Measurements from ENCODE around the gene ARHGEF25. TPM values are rescaled to one million over a fixed set of nuclear protein-coding genes. Genes with fewer than 3 reads are reported as not detected.
A peak's percentile ranks its signal among the peaks of the same experiment; 100 is the strongest.

The ARHGEF25 gene
- total RNA-seq, 4 donors from 2014 or later = 116 to 140 (median 128) TPM

GRCh38 chr12:57604992-57605810 is 6.0 kb upstream of the ARHGEF25 start:
- TF ChIP-seq POLR2A (IDR thresholded peaks at IDR 0.05) (peak in 1 of 2 donors; percentile 45), POLR2AphosphoS5 (IDR thresholded peaks at IDR 0.05) (no peak)
- Histone ChIP-seq H3K27ac (peak overlapping the region; percentile 96 to 99 (median 99)), H3K4me3 (peak overlapping the region; percentile 91 to 93), H3K27me3 (no peaks in the 10 kb centered on the region), H3K4me1 (peaks cover 0 to 70% (median 21%) of the 10 kb centered on the region in 3 donors), H3K9me3 (no peaks in the 10 kb centered on the region), H3K36me3 (peaks cover 0 to 50% of the 10 kb centered on the region in 2 donors)
- ATAC-seq = peak; percentile 40
- 14% methylated on average over 5 of the region's 25 CpGs; no CpG with 5 or more reads in 1 of the 2 donors for WGBS, 2 donors (ENCODE audit: low coverage in 1 of 2)

GRCh38 chr12:57605811-57606311 is 5.4 kb upstream of the ARHGEF25 start:
- H3K9me3 ChIP-seq = no peaks in the 10 kb centered on the region
- 30 to 49% methylated on average over 3 to 4 of the region's 4 CpGs for WGBS, 2 donors (ENCODE audit: low coverage in 1 of 2)
- no peaks in the 10 kb centered on the region for H3K27me3 ChIP-seq
- peak overlapping the region in 1 of 2 donors; percentile 93 for H3K4me3 ChIP-seq
- H3K27ac ChIP-seq = peak overlapping the region; percentile 96 to 99 (median 99)
- no peak for ATAC-seq
- peaks cover 0 to 77% (median 21%) of the 10 kb centered on the region in 3 donors for H3K4me1 ChIP-seq
- H3K36me3 ChIP-seq = peaks cover 0 to 44% of the 10 kb centered on the region in 2 donors
- TF ChIP-seq EP300 (IDR thresholded peaks at IDR 0.05) (no peak), POLR2A (IDR thresholded peaks at IDR 0.05) (no peak), POLR2AphosphoS5 (IDR thresholded peaks at IDR 0.05) (no peak), CTCF (IDR thresholded peaks at IDR 0.05) (no peak)

GRCh38 chr12:57606399-57606798 is 4.8 kb upstream of the ARHGEF25 start:
- Histone ChIP-seq H3K4me3 (no peak overlapping the region), H3K36me3 (peaks cover 0 to 38% of the 10 kb centered on the region in 2 donors), H3K4me1 (peaks cover 0 to 82% (median 21%) of the 10 kb centered on the region in 3 donors), H3K9me3 (no peaks in the 10 kb centered on the region), H3K27me3 (peaks cover 5% of the 10 kb centered on the region), H3K27ac (peak overlapping the region in 3 of 4 donors; percentile 96 to 99 (median 99))
- TF ChIP-seq CTCF (IDR thresholded peaks at IDR 0.05) = no peak
- no peak for TF ChIP-seq EP300 (IDR thresholded peaks at IDR 0.05)
- TF ChIP-seq POLR2AphosphoS5 (IDR thresholded peaks at IDR 0.05) = no peak
- TF ChIP-seq POLR2A (IDR thresholded peaks at IDR 0.05) = no peak
- 63% methylated on average over 2 of the region's 2 CpGs; no CpG with 5 or more reads in 1 of the 2 donors for WGBS, 2 donors (ENCODE audit: low coverage in 1 of 2)
- ATAC-seq = no peak

- TF ChIP-seq POLR2AphosphoS5 (IDR thresholded peaks at IDR 0.05) (no peak), EP300 (IDR thresholded peaks at IDR 0.05) (no peak), POLR2A (IDR thresholded peaks at IDR 0.05) (no peak), CTCF (IDR thresholded peaks at IDR 0.05) (no peak)
- 70% methylated on average over 2 of the region's 11 CpGs; no CpG with 5 or more reads in 1 of the 2 donors for WGBS, 2 donors (ENCODE audit: low coverage in 1 of 2)
- Histone ChIP-seq H3K27ac (peak overlapping the region in 3 of 4 donors; percentile 96 to 99 (median 99)), H3K27me3 (peaks cover 9% of the 10 kb centered on the region), H3K9me3 (no peaks in the 10 kb centered on the region), H3K4me3 (no peak overlapping the region), H3K36me3 (peaks cover 0 to 34% of the 10 kb centered on the region in 2 donors), H3K4me1 (peaks cover 0 to 86% (median 21%) of the 10 kb centered on the region in 3 donors)
- ATAC-seq = no peak
These were observed 4.4 kb upstream of the ARHGEF25 start for GRCh38 chr12:57606821-57607220.

- no peak for TF ChIP-seq POLR2AphosphoS5 (IDR thresholded peaks at IDR 0.05)
- TF ChIP-seq POLR2A (IDR thresholded peaks at IDR 0.05) = no peak
- TF ChIP-seq EP300 (IDR thresholded peaks at IDR 0.05) = no peak
- no peak for TF ChIP-seq CTCF (IDR thresholded peaks at IDR 0.05)
- WGBS, 2 donors (ENCODE audit: low coverage in 1 of 2) = 14 to 38% methylated on average over 2 to 4 of the region's 12 CpGs
- peaks cover 0 to 95% (median 26%) of the 10 kb centered on the region in 3 donors for H3K4me1 ChIP-seq
- peaks cover 0 to 30% of the 10 kb centered on the region in 2 donors for H3K36me3 ChIP-seq
- no peaks in the 10 kb centered on the region for H3K9me3 ChIP-seq
- peak overlapping the region; percentile 91 to 99 (median 97) for H3K27ac ChIP-seq
- no peak overlapping the region for H3K4me3 ChIP-seq
- peaks cover 10% of the 10 kb centered on the region for H3K27me3 ChIP-seq
- no peak for ATAC-seq
These were observed 3.1 kb upstream of the ARHGEF25 start for GRCh38 chr12:57607958-57608663.
